ENCODE data around the gene VPS26C. TPM values are rescaled to one million over a fixed set of nuclear protein-coding genes. Genes with fewer than 3 reads are reported as not detected.

The VPS26C gene
- total RNA-seq, 1 experiment from 2014 or later, result 58.0 TPM

GRCh38 chr21:37224861-37225839, 42.0 kb downstream of the VPS26C start:
- Histone ChIP-seq H3K27me3 (ENCODE audit: insufficient read depth, low read length) (no peaks in the 10 kb centered on the region), H3T11ph (ENCODE audit: low read length) (no peak overlapping the region), H2BK120ac (ENCODE audit: low read depth, low read length, poor library complexity, severe bottlenecking) (no peak overlapping the region), H3K56ac (ENCODE audit: insufficient read length, low read depth, low read length) (no peak overlapping the region), H3K27ac (ENCODE audit: insufficient read length, low read depth, low read length) (no peak overlapping the region), H2BK20ac (ENCODE audit: low read depth, low read length, poor library complexity, severe bottlenecking) (no peak overlapping the region), H3K14ac (ENCODE audit: insufficient read depth, low read length) (no peak overlapping the region), H2BK12ac (ENCODE audit: insufficient read length, low read depth, low read length) (no peak overlapping the region), H3K4me2 (ENCODE audit: insufficient read depth, insufficient read length, low read length) (no peak overlapping the region), H3K18ac (ENCODE audit: insufficient read length, low read depth, low read length) (no peak overlapping the region), H3K4ac (ENCODE audit: low read depth, low read length) (no peak overlapping the region), H2BK15ac (ENCODE audit: low read depth, low read length) (no peak overlapping the region), H3K79me1 (ENCODE audit: insufficient read depth, low read depth, low read length, poor library complexity, severe bottlenecking) (no peaks in the 10 kb centered on the region), H3K4me1 (ENCODE audit: insufficient read depth, low read length) (no peaks in the 10 kb centered on the region), H4K20me1 (ENCODE audit: control insufficient read depth, insufficient read depth, insufficient read length) (no peaks in the 10 kb centered on the region), H3K9me3 (ENCODE audit: control insufficient read depth, low read depth, low read length) (peaks cover 4% of the 10 kb centered on the region), H4K5ac (ENCODE audit: insufficient read length, low read depth, low read length) (no peak overlapping the region), H3K23ac (ENCODE audit: insufficient read length, low read depth, low read length) (no peak overlapping the region), H3K9ac (ENCODE audit: extremely low read depth, insufficient read length, low read length) (no peak overlapping the region), H2AFZ (ENCODE audit: low read length) (no peak overlapping the region), H4K91ac (ENCODE audit: insufficient read length, low read depth, low read length) (no peak overlapping the region), H3K23me2 (ENCODE audit: insufficient read length, low read depth, low read length, poor library complexity, severe bottlenecking) (peaks cover 9% of the 10 kb centered on the region), H2AK5ac (ENCODE audit: insufficient read length, low read length) (no peak overlapping the region), H3K79me2 (ENCODE audit: insufficient read depth, low read length) (no peaks in the 10 kb centered on the region), H2BK5ac (ENCODE audit: insufficient read length, low read length) (no peak overlapping the region), H4K8ac (replicated peaks; ENCODE audit: insufficient read length, low read depth, low read length) (no peak overlapping the region)
- H3K36me3 Mint-ChIP-seq (ENCODE audit: insufficient read depth in 1 of 3, low read depth in 3 of 3), result peaks cover 55 to 87% (median 78%) of the 10 kb centered on the region in 3 experiments
- no peak for TF ChIP-seq CTCF (conservative IDR thresholded peaks at IDR 0.05)
- no peak overlapping the region for H3K4me3 Mint-ChIP-seq
- no peaks in the 10 kb centered on the region for H3K4me1 Mint-ChIP-seq
- no peak for DNase-seq
- no peak overlapping the region; a peak in 1 of 7 replicates for H3K27ac Mint-ChIP-seq
- no CpG with 5 or more reads among the region's 21 CpGs for WGBS (ENCODE audit: extremely low coverage, insufficient read length, low lambda C conversion rate)
- peaks cover 2 to 16% of the 10 kb centered on the region in 2 experiments; a peak in 3 of 5 replicates for H3K9me3 Mint-ChIP-seq
- H3K27me3 Mint-ChIP-seq (ENCODE audit: low read depth), result peaks cover 7% of the 10 kb centered on the region

All from H9 (cell line).